Muscle layer of colon (tissue), 2 donors: ENCODE results near the gene CST9L.

ENCODE experiments used
- H3K27ac ChIP-seq: one replicate; pipeline ENCODE4 v1.7.0; 2013; ENCODE audit warnings: low read depth, mild to moderate bottlenecking, low read length, moderate library complexity
- H3K27me3 ChIP-seq, 2 donors: one replicate each; pipeline ENCODE4 v1.7.0; 2013; ENCODE audit warnings: low read length in 2 of 2, mild to moderate bottlenecking in 2 of 2; ENCODE audit not compliant: insufficient read depth in 2 of 2, control insufficient read depth in 1 of 2
- H3K36me3 ChIP-seq: one replicate; pipeline ENCODE4 v1.7.0; 2013; ENCODE audit warnings: mild to moderate bottlenecking, low read length; ENCODE audit not compliant: insufficient read depth
- H3K4me1 ChIP-seq: one replicate; pipeline ENCODE4 v1.7.0; 2013; ENCODE audit warnings: mild to moderate bottlenecking, low read length; ENCODE audit not compliant: insufficient read depth
- H3K4me3 ChIP-seq, 2 donors: one replicate each; pipeline ENCODE4 v1.7.0; 2013; ENCODE audit warnings: low read length in 2 of 2, low read depth in 1 of 2, mild to moderate bottlenecking in 1 of 2, moderate library complexity in 1 of 2
- H3K9ac ChIP-seq: one replicate; pipeline ENCODE4 v1.7.0; 2013; ENCODE audit warnings: low read length
- H3K9me3 ChIP-seq: one replicate; pipeline ENCODE4 v1.7.0; 2013; ENCODE audit warnings: mild to moderate bottlenecking, low read length
- donor health status: abdominal sarcoma.
- donor health status: Adenocarcinoma of cecum.

The CST9L gene

GRCh38 chr20:23568320-23568970 lies at the start of gene CST9L:
CST9L (minus strand) TSS chr20:23568484; CDS start chr20:23568450, 34 bp downstream.
- no peaks in the 10 kb centered on the region for H3K9me3 ChIP-seq
- no peak within 1 kb of the TSS for H3K4me3 ChIP-seq
- no peak within 1 kb of the TSS for H3K9ac ChIP-seq
- no peaks in the 10 kb centered on the region for H3K36me3 ChIP-seq
- no peak within 1 kb of the TSS for H3K27ac ChIP-seq
- H3K27me3 ChIP-seq: no peaks in the 10 kb centered on the region
- H3K4me1 ChIP-seq: no peaks in the 10 kb centered on the region

DNA sequence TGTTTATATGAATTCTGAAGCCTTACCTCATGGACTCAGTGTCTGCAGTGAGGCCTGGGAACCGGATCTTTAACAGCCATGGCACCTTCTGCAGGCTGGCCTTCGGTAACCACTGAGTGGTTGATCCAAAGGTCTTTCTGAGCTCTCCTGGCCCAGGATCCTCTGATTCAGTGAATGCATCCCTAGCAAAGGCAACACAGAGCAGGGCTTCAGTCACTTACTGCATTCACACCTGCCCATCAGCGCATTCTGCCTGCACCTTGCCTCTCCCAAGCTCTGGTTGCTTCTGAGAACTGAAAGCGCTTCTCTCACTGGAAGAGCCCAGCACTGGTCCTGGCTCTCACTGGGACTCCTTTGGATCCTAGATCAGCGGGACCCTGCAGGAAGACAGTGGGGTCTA lies 45.9 kb upstream of the CST9L start:
- Histone ChIP-seq H3K27ac (no peak overlapping the region), H3K4me1 (peaks cover 22% of the 10 kb centered on the region), H3K36me3 (no peaks in the 10 kb centered on the region), H3K9ac (no peak overlapping the region), H3K4me3 (no peak overlapping the region), H3K9me3 (no peaks in the 10 kb centered on the region), H3K27me3 (no peaks in the 10 kb centered on the region)

GRCh38 chr20:23613676-23614075 lies 45.4 kb upstream of the CST9L start:
- Histone ChIP-seq H3K27me3 (no peaks in the 10 kb centered on the region), H3K27ac (no peak overlapping the region), H3K36me3 (no peaks in the 10 kb centered on the region), H3K9ac (no peak overlapping the region), H3K4me3 (no peak overlapping the region), H3K4me1 (peaks cover 22% of the 10 kb centered on the region), H3K9me3 (no peaks in the 10 kb centered on the region)

GRCh38 chr20:23612396-23612795 lies 44.1 kb upstream of the CST9L start:
- Histone ChIP-seq H3K36me3 (no peaks in the 10 kb centered on the region), H3K27ac (no peak overlapping the region), H3K27me3 (no peaks in the 10 kb centered on the region), H3K4me1 (peaks cover 22% of the 10 kb centered on the region), H3K9ac (no peak overlapping the region), H3K4me3 (no peak overlapping the region), H3K9me3 (no peaks in the 10 kb centered on the region)

DNA sequence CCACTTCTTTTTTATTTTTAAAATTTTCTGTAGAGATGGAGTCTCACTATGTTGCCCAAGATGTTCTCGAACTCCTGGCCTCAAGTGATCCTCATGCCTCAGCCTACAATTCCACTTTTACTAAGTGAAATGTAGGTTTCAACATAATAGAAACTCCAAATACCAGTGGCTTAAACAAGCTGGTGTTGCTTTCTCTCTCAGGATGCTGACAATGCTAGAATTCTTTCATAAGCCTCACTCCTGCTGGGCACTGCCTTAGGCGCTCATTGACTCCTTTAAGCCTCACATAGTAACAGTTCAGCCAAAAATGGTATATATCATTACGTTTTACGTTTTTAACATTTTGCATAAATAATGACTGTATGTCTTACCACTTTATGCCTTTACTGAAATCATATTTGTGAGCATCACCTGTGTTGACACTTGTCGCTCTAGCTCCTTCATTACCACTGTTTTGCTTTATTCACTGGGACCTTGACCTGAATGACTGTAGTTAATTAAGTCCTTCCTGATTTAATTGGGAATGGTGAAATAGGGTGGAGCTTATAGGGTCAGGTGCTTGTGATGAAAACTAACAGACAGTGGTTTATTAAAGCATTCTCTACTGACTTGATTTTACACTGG lies 41.3 kb upstream of the CST9L start:
- H3K27me3 ChIP-seq: no peaks in the 10 kb centered on the region
- no peaks in the 10 kb centered on the region for H3K36me3 ChIP-seq
- H3K9ac ChIP-seq: no peak overlapping the region
- H3K27ac ChIP-seq: no peak overlapping the region
- H3K4me3 ChIP-seq: no peak overlapping the region
- H3K4me1 ChIP-seq: peaks cover 19% of the 10 kb centered on the region
- H3K9me3 ChIP-seq: no peaks in the 10 kb centered on the region

- no peak overlapping the region for H3K4me3 ChIP-seq
- H3K36me3 ChIP-seq: no peaks in the 10 kb centered on the region
- H3K9ac ChIP-seq: no peak overlapping the region
- H3K9me3 ChIP-seq: no peaks in the 10 kb centered on the region
- H3K27ac ChIP-seq: no peak overlapping the region
- no peaks in the 10 kb centered on the region for H3K27me3 ChIP-seq
- H3K4me1 ChIP-seq: peaks cover 7% of the 10 kb centered on the region
Observed at GRCh38 chr20:23608251-23608846, 40.1 kb upstream of the CST9L start.

DNA sequence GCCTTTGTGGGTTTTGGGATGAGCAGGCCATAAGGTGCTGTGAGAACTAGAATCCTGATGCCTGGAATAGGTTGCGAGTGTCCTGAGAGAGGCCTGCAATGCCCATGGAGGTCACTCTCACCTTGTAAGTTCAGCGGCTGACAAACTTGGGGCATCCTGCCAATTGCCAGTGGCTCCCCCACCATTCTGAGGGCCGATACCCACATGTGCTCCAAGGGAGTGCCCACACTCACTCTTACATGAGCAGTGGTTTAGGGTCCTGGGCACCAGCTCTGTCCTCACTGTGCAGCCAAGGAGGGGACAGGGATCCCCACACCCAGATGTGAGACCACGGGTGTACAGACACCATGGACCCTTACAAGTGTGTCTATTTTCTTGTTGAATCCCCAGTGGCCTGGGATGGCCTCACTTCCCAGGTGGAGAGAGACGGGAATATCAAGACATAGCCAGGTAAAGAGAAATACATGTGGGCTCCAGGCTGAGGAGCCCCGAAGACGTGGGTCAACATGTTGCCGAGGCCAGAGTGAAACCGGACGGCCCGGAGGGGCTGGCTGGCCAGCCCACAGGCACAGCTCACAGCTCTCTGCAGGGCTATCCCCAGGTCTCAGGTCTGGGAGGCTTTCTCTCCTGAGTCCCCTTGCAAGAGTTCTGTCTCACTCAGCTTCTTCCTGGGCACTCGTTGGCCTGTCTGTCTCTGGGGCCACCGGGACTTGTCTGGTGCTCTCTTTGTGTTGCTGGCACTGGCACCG lies 39.4 kb upstream of the CST9L start:
- no peaks in the 10 kb centered on the region for H3K36me3 ChIP-seq
- H3K4me3 ChIP-seq: no peak overlapping the region
- H3K27ac ChIP-seq: no peak overlapping the region
- no peaks in the 10 kb centered on the region for H3K27me3 ChIP-seq
- H3K9me3 ChIP-seq: no peaks in the 10 kb centered on the region
- peaks cover under 1% of the 10 kb centered on the region for H3K4me1 ChIP-seq
- no peak overlapping the region for H3K9ac ChIP-seq

- Histone ChIP-seq H3K9ac (no peak overlapping the region), H3K36me3 (no peaks in the 10 kb centered on the region), H3K27ac (no peak overlapping the region), H3K4me3 (no peak overlapping the region), H3K27me3 (no peaks in the 10 kb centered on the region), H3K9me3 (no peaks in the 10 kb centered on the region), H3K4me1 (no peaks in the 10 kb centered on the region)
Observed at GRCh38 chr20:23606652-23607049, 38.4 kb upstream of the CST9L start.

GRCh38 chr20:23605867-23606651 lies 37.8 kb upstream of the CST9L start, which contains the start of gene CST9:
CST9 (minus strand) TSS chr20:23605917; CDS start chr20:23605864, 53 bp downstream.
- H3K36me3 ChIP-seq: no peaks in the 10 kb centered on the region
- no peaks in the 10 kb centered on the region for H3K4me1 ChIP-seq
- H3K9me3 ChIP-seq: no peaks in the 10 kb centered on the region
- no peak within 1 kb of the TSS for H3K9ac ChIP-seq
- no peak within 1 kb of the TSS for H3K27ac ChIP-seq
- no peak within 1 kb of the TSS for H3K4me3 ChIP-seq
- no peaks in the 10 kb centered on the region for H3K27me3 ChIP-seq

DNA sequence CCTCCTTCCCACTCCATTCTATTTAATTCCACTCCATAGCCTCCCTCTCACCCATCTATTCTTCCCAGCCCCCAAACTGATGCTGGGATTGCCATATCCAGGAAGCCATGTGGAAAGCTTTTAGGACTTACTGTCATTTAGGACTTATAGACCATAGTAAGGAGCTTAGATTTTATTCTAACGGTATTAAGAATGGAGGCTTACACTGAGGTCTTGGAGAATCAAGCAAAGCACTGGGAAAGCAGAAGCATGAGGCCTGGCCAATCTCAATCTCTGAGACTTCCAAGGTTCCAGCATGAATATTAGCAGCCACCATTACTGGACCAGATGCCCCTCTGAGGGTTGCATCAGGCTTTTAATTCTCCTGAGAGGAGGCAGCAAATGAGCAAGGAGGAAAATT lies 36.0 kb upstream of the CST9L start:
- no peaks in the 10 kb centered on the region for H3K4me1 ChIP-seq
- no peaks in the 10 kb centered on the region for H3K27me3 ChIP-seq
- H3K9ac ChIP-seq: no peak overlapping the region
- H3K36me3 ChIP-seq: no peaks in the 10 kb centered on the region
- H3K9me3 ChIP-seq: no peaks in the 10 kb centered on the region
- H3K27ac ChIP-seq: no peak overlapping the region
- H3K4me3 ChIP-seq: no peak overlapping the region

GRCh38 chr20:23603321-23603720 lies 35.0 kb upstream of the CST9L start:
- no peak overlapping the region for H3K27ac ChIP-seq
- H3K9ac ChIP-seq: no peak overlapping the region
- no peaks in the 10 kb centered on the region for H3K9me3 ChIP-seq
- no peaks in the 10 kb centered on the region for H3K27me3 ChIP-seq
- no peak overlapping the region for H3K4me3 ChIP-seq
- H3K4me1 ChIP-seq: no peaks in the 10 kb centered on the region
- H3K36me3 ChIP-seq: no peaks in the 10 kb centered on the region
